ENCODE data around the gene NAP1L1.

NAP1L1 gene

GRCh38 chr12:76042147-76042546, 42.3 kb downstream of the NAP1L1 start:
- DNase-seq (ENCODE audit: insufficient read length, low spot score) (no peak), FAIRE-seq (no peak)

GRCh38 chr12:76041406-76041805, 43.1 kb downstream of the NAP1L1 start:
- FAIRE-seq (no peak), DNase-seq (ENCODE audit: insufficient read length, low spot score) (no peak)

DNA sequence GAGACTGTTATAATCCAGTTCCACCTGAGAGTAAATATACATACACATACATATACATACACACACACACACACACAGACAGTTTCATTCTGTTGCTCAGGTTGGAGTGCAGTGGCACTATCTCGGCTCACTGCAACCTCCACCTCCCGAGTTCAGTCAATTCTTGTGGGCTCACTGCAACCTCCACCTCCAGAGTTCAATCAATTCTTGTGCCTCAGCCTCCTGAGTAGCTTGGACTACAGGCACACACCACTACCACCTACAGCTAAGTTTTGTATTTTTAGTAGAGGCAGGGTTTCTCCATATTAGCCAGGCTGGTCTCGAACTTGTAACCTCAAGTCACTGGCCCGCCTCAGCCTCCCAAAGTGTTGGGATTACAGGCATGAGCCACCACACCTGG, 44.0 kb downstream of the NAP1L1 start:
- no peak for DNase-seq (ENCODE audit: insufficient read length, low spot score)
- FAIRE-seq = no peak

DNA sequence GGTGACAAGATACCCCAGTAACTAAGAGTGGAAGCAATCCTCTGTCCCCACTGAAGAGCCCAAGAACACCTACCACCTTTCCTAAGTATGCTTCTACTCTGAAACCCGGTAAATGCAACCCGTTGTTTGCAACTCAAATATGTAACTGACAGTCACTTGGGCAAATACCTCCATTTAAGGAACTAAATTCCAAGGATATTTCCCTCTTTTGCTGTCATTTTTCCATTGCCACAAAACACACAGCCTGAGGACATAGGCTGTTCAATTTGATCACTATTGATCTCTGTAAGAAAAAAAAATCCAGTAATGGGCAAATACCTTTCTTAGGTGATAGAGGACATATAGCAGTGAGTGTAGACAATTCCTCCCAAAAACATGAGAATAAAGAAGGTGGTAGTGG, 46.3 kb downstream of the NAP1L1 start:
- FAIRE-seq = no peak
- no peak for DNase-seq (ENCODE audit: insufficient read length, low spot score)

GRCh38 chr12:76037130-76038103, 47.1 kb downstream of the NAP1L1 start:
- DNase-seq (ENCODE audit: insufficient read length, low spot score) (no peak), FAIRE-seq (no peak)

GRCh38 chr12:76035045-76035444, 49.4 kb downstream of the NAP1L1 start:
- DNase-seq (ENCODE audit: insufficient read length, low spot score) = no peak
- FAIRE-seq = no peak

DNA sequence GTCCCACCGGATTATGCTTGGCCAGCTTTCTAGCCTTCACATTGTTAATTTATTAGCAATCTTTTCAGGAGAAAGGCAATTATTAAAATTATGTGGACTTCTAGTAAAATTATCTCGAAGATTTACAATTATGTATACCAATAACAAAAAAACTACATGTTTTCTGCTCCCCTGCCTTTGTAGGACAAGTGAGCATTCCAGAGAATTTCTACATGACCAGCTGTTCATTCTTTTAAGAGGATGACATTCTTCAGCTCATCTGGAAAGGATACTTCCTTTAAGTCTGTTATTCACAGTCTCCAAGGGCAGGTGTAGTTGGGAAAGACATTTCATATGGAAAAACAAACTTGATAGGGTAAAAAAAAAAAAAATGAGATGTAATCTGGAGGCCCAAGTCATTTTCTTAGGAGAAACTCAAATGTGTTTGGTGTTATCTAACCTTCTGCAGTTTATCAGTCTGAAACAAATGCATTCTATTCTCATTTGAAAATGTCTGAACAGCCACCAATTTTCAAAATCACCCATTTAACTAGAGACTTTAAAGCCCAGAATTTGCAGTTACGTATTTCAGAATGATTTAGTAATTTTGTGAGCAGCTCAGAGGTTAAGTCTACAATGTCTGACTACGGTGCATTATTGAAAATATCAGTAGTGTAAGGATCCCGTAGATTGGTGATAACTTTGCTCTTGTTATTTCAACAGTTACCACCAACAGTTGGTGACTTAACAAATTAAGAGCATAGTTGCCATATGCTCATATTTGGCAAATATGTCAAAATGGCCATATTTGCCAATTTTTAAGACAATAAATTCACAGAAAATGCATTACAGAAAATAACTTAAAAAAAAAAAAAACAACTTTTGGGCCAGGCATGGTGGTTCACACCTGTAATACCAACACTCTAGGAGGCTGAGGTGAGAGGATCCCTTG, 51.1 kb downstream of the NAP1L1 start:
- FAIRE-seq (no peak), DNase-seq (ENCODE audit: insufficient read length, low spot score) (no peak)

GRCh38 chr12:76032043-76032981, 52.2 kb downstream of the NAP1L1 start:
- DNase-seq (ENCODE audit: insufficient read length, low spot score) = no peak
- no peak for FAIRE-seq

DNA sequence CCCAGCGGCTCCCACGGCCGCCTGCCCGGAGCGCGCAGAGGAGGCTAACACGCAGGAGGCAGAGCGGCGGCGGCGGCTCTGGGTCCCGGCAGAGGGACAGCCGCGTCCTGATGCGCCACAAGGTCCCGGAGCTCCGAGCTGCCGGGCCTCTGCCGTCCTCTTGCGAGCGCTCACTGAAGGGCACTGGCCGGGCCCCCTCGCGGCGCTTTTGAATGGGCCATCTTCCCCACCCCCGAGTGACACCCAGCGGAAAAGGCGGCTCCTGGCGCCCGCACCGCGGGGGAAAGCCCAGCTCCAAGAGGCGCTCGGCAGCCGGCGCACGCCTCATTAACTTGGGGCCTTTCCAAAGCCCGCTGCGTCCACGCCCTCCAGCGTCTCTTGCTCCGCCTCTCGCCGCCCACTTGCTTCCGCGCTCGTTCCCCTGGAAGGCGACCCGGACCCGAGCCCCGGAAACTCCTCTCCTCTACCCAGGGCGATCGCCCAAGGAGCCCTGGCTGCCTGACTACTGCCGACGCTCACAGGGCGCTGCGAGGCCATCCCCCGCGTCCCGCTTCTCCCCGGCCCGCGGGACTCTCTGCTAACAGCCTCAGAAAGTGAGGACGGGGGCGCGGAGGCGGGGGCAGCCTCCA, 53.0 kb downstream of the NAP1L1 start, which contains the start of gene PHLDA1:
Gene PHLDA1 (minus strand): TSS at position 363 of the 629 bp plus-strand sequence.
- DNase-seq (ENCODE audit: insufficient read length, low spot score) = peak; percentile 78
- FAIRE-seq = no peak

DNA sequence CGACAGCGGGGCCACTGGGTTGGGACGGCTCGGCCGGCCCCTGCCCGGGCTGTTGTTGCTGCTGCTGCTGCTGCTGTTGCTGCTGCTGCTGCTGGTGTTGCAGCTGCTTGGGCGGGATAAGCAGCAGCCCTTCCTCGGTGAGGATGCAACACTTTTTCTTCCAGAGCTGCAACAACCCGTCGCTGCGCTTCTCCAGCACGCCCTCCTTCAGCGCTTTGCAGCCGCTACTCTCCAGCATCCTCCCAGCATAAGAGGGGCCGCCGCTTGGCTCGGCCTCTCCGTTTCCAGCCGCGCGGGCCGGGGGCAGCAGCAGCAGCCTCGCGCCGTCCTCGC, 53.4 kb downstream of the NAP1L1 start:
- FAIRE-seq (no peak), DNase-seq (ENCODE audit: insufficient read length, low spot score) (no peak)

DNA sequence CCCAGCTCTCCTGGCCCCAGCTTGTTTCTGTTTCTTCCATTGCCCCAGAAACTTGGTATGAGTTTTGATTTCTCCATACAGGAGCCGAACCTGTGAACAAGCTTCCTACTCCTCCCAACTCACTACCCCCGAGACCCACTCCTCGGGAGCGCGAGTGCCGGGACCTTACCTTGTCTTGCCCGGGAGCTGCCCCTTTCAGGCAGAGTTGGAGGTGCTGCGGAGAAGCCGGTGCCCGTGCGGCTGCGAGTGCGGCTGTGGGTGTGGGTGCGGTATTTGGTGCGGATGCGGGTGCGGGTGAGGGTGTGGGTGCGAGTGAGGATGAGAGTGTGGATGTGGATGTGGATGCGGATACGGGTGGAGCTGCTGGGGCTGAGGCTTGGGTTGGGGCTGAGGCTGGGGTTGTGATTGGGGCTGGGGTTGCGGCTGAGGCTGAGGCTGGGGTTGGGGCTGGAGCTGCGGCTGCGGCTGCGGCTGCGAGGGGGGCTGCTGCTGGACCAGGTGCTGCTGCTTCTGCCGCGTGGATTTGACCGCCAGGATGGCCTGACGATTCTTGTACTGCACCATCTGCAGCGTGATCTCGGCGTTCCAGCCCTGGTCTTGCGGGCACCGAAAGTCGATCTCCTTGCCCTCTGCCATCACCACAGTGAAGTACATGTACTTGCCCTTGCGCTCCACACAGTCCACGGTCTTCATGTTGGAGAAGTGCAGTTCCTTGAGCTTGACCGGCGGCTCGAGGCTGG, 54.0 kb downstream of the NAP1L1 start:
- DNase-seq (ENCODE audit: insufficient read length, low spot score) = no peak
- FAIRE-seq = no peak

- DNase-seq (ENCODE audit: insufficient read length, low spot score) (no peak), FAIRE-seq (no peak)
Observed at GRCh38 chr12:76029982-76030340, 54.5 kb downstream of the NAP1L1 start.

DNA sequence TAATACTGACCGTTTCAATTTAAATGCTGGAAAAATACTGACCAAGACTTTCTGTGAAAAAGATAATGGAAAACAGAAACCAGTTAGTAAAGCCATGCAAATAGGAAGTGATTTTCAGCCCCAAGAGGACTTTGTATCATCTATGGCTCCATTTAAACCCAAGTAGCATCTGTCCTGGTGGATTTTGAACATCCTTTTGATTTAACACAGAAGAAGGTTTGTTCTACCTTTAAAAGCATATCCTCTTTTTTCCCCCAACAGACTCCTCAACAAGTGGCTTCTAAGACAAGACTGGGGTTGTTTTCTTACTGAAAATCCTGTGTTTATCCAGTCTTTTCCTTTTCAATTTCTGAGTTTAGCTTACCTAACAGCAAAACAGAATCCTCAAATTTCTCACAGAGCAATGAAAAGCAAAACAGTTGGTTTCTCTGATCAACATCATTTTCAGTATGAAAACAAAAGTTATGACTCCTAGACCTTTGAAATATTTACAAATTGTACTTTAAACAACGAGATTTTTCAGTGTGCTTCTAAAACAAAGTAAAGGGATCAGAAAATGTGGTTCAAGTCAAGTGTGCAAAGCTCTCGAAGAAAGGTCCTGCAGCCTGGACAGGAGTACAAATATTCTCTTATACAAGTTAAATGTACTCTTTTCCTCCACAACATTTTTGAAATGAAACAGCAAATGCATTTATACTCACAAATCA, 55.8 kb downstream of the NAP1L1 start:
- DNase-seq (ENCODE audit: insufficient read length, low spot score) = no peak
- FAIRE-seq = no peak

- FAIRE-seq = no peak
Observed at GRCh38 chr12:76026643-76027063, 57.8 kb downstream of the NAP1L1 start.

DNA sequence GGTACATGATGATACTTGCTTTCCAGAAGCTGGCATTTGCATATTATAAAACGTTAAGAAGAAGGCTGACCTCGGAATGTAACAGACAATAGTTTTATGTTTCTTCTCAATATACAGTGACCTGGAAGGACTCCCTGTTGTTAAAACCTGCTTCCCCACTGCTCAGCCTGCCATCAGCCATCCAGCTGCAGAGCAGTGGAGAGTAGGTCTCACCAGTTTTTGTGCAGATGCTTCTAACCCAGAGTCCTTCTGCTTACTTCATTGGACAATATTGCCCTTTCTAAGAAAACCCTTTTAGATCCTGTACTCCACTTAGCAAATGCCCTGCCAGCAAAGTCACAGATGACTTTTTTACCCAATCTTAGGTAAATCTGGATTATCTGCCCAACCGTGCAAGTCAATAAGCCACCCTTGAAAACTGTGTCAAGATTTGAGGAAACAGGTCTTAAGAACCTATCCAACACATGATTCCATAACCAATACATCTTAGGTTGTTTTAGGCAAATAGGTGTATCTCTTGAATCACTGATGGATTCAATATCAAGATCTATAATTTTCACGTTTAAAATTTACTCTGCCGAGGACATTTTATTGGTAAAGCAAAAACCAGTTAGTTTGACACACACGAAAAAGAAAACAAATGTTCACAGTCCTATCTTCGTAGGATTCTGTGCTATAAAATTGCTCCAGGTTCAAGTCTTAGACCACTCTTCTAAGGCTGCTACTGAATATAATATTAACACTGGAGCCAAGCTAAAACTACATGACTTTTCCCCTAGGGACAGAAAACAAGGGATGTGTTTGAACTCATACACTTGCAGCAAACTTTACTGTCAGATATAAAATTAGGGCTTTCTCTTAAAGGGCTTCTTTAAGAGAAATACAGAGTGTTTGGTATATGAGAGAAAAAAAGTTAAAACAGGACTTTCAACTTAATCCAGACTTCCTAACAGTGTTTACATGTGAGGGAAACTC, 58.6 kb downstream of the NAP1L1 start:
- no peak for DNase-seq (ENCODE audit: insufficient read length, low spot score)
- no peak for FAIRE-seq

More at GRCh38 chr12:76026643-76027063, 57.8 kb downstream of the NAP1L1 start:
- DNase-seq (ENCODE audit: insufficient read length, low spot score) = no peak

GRCh38 chr12:76024942-76025600, 59.4 kb downstream of the NAP1L1 start:
- DNase-seq (ENCODE audit: insufficient read length, low spot score) = no peak
- FAIRE-seq = no peak
